Mammary epithelial cell (primary cell): ENCODE results near the gene TTC19.

Source experiments
- EZH2 ChIP-seq: IDR thresholded peaks from 2 replicates; pipeline ENCODE4 v1.6.1; 2012; ENCODE audit warnings: low read length, inconsistent platforms, borderline replicate concordance
- TF ChIP-seq, protein P1 (sequence below), 2 donors: IDR thresholded peaks in 1 of 2; conservative IDR thresholded peaks in 1 of 2; 2 replicates each; pipeline ENCODE4 v1.5.1; 2011 to 2012; ENCODE audit warnings: inconsistent platforms in 2 of 2, low read length in 2 of 2, mild to moderate bottlenecking in 2 of 2, control low read depth in 1 of 2, low read depth in 1 of 2; ENCODE audit not compliant: insufficient read depth in 1 of 2; ENCODE audit errors: extremely low read depth in 1 of 2

DNA sequence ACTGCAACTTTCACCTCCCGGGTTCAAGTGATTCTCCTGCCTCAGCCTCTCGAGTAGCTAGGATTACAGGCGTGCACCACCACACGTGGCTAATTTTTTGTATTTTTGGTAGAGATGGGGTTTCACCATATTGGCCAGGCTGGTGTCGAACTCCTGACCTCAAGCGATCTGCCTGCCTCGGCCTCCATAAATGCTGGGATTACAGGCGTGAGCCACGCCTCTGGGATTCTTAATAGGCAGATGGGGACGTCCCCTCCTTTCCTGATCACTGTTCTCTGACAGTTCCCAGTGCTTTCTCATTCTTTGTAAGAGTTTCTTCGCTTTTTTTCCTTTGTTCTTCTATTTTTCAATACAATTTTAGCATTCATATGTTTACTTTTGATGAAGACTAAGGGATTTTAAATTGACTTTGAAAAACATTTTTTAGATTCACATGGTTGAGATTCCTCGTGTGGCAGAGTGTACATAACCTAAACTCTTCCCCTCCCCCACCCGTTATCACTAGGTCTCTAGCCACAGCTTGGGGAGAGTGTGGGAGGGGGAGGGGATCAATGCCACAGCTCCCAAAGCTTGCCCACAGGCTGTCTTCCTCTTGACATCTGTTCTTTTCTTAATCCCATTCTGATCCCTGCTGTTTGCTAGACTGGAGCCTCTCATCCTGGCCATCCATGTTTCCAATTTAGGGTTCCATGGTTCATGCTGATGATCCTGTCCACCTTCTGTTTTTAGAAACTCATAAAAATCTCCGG, 43.7 kb upstream of the TTC19 start:
- no peak for TF ChIP-seq EZH2
- TF ChIP-seq, protein P1, sequence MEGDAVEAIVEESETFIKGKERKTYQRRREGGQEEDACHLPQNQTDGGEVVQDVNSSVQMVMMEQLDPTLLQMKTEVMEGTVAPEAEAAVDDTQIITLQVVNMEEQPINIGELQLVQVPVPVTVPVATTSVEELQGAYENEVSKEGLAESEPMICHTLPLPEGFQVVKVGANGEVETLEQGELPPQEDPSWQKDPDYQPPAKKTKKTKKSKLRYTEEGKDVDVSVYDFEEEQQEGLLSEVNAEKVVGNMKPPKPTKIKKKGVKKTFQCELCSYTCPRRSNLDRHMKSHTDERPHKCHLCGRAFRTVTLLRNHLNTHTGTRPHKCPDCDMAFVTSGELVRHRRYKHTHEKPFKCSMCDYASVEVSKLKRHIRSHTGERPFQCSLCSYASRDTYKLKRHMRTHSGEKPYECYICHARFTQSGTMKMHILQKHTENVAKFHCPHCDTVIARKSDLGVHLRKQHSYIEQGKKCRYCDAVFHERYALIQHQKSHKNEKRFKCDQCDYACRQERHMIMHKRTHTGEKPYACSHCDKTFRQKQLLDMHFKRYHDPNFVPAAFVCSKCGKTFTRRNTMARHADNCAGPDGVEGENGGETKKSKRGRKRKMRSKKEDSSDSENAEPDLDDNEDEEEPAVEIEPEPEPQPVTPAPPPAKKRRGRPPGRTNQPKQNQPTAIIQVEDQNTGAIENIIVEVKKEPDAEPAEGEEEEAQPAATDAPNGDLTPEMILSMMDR (conservative IDR thresholded peaks at IDR 0.05 in 1 of 2, IDR thresholded peaks at IDR 0.05 in 1 of 2; ENCODE audit: extremely low read depth in 1 of 2, insufficient read depth in 1 of 2, low read depth in 1 of 2, low read length in 2 of 2): no peak
